Measurements from ENCODE around the gene TMEM39A.

DNA sequence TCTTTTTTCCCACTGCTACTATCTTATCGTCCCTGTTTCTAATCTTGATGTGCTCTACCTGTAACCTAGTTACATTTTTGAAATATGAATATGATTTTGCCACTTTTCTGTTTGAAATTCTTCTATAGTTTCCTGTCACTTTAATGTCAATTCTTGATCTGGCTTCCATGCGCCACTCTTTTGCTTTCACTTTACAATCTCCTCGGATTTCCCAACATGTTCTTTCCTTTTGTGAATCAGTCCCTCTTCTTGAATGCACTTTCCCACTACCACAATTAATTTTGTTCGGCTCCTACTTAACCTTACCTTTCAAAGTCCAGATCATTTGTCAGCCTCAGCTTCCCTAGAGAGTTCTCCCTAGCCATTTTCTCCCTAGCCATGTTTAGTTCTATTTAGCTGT lies 43.2 kb upstream of the TMEM39A start:
- TF ChIP-seq GATA1 (IDR thresholded peaks at IDR 0.05; ENCODE audit: low read depth, low read length) (no peak), POLR2A (IDR thresholded peaks at IDR 0.05; ENCODE audit: low read length) (no peak)

All from erythroblast (primary cell).